GM19238 (cell line): ENCODE data around the gene RRBP1.

Experiments used
- DNase-seq: peaks from one replicate; pipeline ENCODE4 v3.0.0; 2011; ENCODE audit warnings: low spot score; ENCODE audit not compliant: insufficient read length

The RRBP1 gene

DNA sequence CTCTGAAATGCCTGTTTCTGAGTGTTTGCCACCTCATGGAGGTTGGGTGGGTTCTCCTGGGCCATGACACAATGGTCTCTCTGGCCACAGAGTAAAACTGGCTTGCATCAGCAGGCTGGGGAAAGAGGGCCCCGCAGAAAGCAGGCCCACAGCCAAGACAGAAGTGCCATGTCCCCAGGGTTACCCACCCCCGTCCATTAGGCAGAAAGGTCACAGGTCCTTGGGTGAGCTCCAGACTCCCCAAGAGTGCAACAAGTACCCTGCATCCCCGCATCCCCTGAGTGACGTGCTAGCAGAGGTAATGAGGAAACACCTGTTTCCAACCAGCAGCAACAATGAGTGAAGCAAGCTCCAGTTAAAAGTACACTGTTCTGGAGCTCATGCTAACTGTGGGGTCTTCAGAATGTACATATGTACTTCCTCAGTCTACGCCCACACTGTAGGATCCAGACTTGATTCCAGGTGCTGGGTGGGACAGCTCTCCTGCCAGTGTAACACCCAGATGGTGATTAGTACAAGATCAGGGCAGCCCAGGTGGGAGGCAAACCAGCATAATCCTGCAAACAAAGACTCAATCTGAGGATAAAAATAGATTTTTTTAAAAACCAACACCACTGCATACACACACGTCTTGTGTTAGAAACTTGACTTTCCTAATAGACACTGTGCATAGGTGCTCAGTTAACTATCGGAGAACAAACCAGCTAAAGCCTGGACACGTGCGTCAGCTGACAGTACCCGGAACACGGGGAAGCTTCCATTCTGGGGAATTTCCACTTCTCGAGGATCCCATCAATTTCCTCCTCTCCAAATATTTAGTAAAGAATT is 31.5 kb downstream of the RRBP1 start:
- no peak for DNase-seq

DNA sequence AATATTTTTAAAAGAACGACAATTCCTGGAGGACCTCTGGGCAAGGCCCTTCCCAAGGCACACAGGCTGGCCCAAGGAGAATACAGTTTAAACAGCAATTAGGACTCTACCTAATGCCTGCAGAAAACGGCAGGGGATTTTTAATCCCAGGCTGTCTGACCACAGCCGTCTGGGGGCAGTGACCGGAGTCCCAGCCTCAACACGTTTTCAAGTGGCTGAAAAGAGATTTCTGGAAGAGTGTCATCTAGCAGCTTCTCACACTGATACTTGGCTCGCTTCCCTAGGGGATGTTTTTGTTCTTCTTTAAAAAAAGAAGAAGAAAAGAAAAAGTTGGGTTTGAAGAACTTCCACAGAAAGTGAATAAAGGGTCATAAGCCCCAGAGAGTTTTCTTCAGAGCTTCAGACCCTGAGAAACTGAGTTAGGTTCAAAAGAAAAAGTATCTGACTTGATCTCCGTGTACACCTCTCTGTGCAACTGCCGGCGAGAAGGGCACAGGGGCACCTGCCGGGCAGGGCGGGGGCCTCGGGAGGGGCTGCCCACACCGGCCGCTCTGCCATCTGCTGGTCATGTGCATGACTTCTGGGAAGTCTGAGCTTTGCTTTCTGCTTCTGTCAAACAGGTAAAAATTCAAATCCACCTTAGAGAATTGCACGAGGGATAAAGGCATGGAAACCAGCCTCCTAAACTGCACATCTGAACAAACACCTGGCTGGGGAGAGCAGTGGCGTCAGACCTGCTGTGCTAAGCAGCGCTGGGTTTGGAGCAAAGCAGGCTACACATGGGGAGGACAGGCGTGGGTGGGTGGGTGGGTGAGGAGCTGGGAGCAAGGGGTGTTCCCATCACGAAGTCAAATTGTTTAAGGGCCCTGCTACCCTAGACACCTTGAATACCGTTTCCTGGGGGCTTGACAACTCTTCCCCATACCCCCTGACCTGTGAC is 33.0 kb downstream of the RRBP1 start:
- DNase-seq = peak; percentile 59

DNA sequence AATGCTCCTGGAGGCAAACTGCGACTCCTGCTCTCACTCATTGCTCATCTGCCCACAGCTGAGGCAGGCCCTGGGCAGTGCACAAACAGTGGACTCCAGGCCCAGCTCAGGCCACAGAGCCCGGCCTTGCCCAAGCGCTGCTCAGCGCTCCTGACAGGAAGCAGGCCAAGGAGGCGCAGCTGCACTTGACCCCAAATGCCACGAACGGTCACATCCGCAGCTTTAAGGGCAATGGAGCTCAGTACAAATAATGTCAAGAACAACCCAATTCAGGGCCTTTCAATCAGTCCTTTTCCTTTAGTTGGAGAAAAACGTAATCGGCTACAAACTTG is 33.8 kb downstream of the RRBP1 start:
- no peak for DNase-seq

DNA sequence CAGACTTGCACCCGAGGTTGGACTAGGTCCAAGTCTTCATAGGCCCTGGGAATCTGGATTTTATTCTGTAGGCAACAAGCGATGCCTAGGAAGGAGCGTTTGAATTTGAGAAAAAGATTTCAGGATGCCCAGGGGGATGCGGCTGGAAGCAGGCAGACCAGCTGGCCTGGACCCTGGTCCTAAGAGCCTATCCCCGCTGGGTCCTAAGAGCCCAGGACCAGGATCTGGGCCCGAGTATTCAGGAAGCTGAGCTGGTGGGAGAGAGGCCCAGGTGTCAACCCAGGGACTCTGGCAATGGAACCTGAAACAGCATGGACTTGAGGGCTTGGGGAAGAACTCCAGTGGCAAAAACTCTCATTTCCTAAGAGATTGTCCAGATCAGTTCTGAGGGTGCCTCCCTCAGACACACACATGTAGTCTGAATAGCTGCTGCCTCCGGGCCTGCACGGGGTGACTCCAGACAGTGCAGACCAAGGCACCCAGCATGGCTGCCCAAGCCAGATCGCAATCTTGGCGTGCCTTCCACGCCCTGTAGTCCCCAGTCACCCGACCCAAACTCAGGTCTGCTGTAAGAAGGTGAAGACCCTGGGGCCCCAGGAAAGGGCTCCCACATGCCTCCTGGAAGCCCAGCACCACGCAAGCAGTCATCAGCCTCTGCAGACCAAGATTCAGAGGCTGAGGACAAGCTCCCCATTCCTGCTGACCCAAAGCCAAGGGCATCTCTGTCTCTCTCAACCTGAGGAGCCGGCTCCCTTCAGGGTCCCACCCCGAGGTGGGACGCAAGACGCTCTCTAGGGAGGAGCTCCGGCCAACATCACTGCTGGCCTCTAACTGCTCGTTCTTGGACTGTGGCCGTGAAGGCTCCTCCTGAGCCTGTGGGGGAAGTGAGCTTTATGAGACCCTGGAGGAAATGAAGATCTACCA is 34.4 kb downstream of the RRBP1 start:
- no peak for DNase-seq

DNA sequence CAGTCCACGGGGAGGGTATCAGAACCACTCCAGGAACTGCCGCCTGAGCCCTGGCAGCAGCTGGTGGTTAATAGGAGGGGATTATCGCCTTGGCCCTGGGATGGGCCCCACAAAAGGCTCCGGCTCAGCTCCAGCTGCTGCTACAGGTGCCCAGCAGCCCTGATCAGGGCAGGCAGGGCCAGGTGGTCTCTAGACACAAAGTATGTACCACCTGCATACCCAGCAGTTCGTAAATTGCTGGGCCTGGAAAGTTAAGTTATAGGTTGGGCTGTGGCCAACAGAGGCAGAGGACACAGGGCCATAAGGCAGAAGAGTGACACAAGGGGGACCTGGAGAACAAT is 35.1 kb downstream of the RRBP1 start:
- DNase-seq = no peak

DNA sequence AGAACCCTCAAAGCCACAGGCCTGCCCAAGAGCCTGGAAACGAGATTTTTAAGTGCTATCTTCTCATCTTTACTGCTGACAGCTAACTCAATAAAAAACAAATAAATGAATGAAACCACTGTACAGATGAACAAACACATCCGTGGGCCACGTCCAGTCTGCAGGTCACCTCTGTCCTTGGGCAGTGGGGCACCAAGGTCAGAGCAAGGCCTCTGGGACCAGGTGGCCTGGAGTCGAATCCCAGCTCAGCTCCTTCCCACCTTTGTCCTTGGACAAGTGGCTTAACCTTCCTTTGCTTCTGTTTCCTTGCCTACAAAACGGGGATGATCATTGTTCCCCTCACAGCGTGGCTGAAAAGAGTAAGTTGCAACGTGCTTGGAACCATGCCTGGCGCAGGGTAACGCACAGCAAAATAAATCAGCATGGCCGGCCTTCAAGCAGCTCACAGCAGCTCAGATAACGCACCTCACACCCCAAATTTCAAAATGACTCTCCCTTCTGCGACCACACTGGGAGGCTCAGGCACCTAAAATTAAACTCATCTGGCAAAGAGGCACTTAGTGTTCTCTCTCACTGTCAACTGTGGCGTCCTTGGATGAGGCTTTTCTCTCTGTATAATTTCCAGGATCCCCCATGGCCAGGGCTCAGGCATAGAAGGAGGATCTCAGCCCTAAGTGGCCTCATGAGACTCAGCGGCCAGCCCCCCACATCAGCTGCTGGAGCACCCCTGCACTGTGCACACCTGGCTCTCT is 35.7 kb downstream of the RRBP1 start:
- no peak for DNase-seq

DNA sequence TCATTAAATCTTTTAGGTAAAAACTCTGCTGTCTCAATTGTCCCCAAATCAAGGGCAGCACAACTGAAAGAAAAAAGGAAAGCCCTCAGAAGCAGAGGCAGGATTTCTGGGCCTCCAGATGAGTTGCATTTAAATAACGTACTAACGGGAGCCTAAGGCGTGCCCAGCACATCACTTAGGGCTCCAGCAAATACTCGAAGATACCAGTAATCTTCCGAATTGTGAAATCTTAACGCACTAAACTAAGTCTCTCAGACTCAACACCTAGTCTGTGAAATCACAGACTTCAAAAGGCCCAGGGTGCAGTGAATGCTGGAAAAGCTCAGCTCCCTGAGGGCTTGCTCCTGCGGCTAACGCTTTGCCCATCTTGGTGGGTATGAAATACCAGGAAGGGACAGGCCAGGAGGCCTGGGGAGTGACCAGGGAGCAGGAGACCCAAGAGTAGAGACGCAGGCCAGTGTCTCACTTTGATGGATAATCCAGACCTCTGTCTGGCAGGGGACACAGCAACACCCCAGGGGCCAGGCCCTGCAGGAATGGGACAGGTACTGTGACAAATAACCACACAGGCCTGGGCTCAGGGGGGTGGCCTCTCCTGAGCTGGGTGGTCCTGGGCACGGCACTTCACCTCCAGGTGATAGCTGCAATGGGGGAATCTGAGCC is 36.4 kb downstream of the RRBP1 start:
- no peak for DNase-seq

DNA sequence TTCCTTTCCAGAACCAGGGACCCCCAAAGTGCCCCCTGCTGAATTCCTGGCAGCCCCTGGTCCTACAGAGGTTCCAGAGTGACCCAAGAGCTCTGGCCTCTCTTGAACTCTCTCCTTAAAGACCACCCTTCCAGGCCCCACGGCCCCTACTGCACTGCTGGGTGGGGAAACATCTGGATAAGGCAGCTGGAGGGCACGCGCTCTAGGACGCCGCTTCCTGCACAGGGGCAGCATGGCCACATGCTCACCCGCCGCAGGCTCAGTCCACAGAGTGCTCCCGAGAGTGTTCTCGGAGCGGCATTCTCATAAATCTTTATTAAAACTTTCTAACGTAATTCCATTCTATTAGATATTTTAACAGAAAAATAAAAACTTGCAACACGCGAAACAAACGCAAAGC is 37.0 kb downstream of the RRBP1 start:
- DNase-seq = no peak

DNA sequence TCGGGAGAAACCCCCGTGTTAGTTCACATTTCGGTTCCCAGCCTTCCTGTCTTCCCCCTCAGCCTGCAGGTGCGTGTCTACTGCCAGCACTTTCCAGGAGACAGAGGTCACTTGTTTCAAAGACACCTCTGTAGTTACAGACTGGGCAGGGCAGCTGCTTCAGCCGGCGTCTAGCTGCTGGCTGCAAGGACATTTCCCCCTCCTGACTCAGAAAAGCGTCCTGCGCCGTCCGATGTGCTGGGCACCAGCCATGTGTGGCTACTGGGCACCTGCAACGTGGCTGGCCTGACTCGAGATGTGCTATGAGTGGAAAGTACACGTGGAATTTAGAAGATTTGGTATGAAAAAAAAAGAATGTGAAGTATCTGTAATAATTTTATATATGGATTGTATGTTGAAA is 37.6 kb downstream of the RRBP1 start:
- DNase-seq = no peak

DNA sequence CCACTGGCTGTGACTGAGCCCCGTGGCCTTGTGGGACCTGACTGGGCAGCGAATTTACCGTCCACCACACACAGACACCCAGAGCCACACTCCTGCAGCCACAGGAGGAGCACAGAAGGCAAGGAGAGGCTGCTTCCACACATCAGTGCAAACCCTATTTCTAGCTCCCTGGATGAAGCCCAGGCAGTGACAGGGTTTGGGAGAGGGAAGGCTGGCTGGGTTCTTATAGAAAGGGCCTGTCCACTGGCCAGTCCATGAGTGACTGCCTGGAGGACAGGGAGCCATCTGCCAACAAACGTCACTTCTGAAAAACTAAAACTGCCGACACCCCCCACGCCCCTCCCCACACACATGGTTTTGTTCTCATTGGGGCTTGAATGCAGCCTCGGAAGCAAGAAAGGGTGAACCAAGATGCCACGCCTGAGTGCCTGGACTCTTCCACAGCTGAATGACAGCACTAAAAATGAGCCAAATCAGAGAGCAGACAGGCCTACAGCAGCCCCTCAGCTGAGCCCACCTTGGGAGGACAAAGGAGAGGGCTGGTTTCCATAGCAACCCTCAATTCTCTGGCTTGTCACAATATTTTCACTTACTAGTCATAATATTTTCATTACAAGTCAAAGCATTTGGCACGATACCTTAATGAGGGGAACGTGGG is 38.4 kb downstream of the RRBP1 start:
- no peak for DNase-seq

DNA sequence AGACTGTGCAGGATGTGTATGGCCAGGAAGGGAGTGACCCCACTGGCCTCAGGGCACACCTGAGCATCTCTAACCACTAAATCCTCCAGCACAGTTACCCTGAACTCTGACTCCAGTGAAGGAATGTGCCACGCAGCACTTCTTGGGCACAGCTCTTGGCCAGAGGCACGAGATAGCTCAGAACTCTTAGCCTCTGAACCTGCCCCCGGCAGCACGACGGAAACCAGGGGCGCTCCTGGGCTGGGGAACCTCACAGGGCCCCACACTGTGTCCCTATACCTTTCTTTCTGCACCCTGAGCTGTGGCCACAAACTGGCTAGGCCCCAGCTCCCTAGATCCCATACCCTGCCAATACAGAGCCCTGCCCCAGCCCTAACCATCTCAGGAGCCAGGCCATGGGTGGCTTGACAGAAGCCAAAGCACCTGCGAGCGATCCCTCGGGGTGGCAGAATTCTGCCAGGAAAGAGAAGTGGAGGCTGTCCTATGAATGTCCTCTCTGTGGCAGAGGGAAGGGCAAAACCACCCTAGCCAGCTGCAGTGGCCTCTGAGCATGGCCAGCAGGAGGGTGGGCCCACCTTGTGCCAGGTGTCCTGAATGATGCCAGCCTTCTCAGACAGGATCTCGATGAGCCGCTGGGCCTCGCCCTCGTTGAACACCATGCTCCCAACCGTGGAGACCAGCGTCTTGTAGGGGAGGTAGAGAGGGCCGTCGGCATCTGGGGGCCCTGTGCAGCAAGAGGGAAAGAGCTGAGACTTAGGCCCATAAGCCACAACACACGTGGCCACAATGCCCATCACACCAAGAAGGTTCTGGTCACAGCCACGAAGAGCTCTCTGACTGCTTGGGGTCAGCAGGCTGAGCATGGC is 39.4 kb downstream of the RRBP1 start:
- DNase-seq = no peak

DNA sequence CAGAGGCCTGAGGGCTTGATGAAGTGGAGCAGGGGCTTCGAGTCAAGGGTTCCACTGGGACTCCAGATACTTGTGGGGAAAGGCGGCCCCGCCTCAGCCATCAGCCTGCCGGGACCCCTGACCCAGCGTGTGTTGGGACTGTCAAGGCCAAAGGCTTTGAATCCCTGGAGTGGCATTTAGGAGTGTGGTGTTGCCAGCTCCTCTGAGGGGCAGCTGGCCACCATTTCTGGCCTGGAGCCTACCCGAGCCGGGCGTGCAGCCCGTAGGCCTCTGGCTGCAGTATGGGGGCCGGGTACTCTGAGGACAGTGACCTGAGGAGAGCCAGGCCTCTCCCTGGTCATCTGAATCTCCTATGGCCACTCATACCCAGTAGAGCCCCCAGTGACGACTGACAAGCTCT is 40.0 kb downstream of the RRBP1 start:
- DNase-seq = no peak

DNA sequence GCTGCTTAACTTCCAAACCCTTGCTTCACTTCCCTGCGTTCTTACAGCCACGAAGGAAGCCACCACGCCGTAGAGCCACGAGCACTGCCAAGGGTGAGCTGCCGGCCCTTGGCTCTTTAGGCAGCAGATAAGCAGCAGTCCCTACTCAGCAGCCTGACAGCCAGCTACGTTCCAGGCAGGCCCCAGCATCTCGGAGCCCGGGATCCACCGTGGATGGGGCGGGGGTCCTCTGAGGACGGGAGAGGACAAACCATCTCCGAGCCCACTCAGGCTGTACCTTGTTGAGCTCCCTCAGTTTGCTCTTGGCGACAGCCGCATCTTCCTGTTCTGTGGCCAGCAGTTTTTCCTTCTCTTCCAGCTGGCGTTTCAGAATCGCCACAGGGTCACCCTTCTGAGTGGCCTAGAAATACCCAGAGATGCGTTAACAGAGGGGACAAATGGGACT is 40.5 kb downstream of the RRBP1 start:
- DNase-seq = no peak

DNA sequence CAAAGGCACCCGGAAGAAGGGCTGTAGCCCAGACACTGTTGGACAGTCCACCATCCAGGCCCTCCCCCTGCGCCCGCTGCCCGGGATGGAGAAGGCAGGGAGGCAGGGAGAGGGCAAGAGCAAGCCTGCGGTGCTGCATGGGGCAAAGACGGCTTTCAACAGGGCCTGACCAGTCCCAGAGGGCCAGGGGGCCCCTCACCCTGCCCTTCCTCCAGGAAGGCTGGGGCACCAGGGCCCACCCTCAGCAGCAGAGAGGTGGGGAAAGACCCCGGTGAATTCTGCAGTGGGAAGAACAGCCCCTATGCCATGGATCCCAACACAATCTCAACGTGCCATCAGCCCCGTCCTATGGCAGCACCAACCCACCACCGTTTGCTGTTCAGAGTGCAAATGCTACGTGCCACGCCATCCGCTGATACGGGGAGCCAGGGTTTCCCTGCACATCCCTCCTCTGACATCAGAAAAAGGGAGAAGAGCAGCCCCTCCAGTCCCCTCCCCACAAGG is 41.1 kb downstream of the RRBP1 start:
- DNase-seq = no peak

DNA sequence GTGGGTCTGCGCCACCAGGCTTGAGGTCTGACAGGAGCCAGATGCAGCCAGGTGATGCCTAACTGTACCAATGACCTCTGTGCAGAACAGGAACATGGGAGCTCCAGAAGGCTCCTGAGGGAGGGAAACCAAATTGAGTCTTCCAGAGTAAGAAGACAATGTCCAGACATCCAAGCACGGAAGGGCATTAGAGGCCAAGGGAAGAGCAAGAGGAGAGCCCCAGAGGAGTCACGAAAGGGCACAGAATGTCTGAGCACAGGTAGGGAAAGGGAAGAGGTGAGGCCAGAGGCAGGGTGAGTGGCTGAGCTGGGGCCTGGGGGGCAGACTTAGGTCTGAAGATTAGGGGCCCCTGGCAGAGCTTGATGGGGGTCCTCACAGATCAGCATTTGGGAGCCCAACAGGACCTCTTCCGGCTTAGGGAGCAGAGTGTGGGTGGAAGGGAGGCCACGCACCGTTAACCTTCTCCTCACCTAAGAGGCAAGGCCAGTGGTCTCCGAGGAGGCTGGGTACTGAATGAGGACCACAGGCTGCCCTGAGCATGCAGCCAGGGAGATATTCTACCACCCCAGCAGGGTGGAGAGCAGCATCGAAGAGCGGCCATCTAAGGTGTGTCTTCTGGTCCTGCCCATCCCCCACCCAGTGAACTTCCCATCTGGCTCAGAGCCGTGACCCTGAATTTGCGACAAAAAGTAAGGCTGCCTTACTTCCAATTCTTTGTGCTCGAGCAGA is 41.7 kb downstream of the RRBP1 start:
- no peak for DNase-seq

DNA sequence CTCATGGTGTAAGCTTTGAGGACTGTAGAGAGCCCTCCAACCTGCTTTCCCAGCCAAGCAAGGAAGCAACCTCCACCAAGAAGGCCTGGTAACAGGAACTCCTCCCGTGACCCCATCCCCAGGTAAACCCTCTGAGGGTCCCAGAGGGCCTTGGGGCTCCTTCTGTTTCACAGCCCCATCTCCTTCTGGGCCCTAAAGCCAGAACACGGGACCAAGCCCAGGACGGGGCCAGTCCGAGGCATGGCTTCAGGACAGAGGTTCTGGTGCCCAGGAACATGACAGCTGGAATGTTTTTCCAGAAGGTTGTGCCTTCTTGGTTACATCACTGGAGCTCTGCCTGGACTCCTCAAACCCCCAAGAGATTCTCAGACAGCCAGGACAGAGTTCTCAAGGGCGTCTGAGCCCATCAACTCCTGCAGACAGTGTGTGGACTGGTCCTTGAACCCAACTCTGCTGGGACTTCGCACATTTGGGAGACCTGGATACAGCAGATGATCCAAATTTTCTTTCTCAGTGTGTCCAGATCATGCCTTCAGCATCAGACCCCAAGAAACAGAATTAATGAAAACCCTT is 43.1 kb downstream of the RRBP1 start:
- DNase-seq = no peak

DNA sequence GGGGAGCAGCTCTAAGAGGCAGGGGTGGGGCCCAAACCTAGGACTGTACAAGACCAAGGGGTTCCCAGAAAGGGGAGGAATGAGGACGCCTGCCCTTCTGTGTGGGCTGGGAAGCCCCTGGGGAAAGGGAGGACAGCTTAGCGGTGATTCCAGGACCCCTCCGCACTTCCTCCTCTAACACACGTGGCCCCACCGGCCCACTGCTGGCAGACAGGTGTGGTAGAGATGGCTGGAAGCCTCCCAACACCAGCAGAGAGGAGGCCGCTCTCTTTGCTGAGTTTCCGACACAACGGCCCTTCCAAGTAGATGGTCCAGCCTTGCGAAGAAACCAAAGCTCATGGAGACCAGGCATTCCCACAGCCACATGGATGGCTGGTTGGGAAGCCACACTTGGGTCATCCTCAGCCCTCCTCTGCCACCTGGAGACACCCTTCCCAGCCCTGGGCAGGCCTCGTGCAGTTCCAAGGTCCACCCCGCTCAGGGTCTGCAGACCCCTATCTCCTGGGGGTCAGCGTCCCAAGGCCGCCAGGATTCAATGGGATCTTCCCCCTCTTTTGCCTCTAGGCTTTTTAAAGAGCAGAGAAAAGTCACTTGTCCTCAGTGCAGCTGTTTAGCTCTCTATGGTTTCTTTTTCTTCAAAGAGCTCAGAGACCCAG is 43.9 kb downstream of the RRBP1 start:
- no peak for DNase-seq
